Endometrium (tissue), 2 donors: Measurements from ENCODE around the gene KRT77.

Experiments used
- FAIRE-seq: peaks from 2 replicates; lab custom pipeline; 2012; peaks lifted over from hg19 to GRCh38; lab: Jason Lieb, UNC
- donor health status: control.
- donor health status: control.

The KRT77 gene

GRCh38 chr12:52655251-52655650 lies 48.1 kb downstream of the KRT77 start:
- no peak for FAIRE-seq

- FAIRE-seq, result no peak
These were observed 51.5 kb downstream of the KRT77 start, which contains the start of gene KRT2 for GRCh38 chr12:52651726-52652261. Gene KRT2 (minus strand): TSS chr12:52652211. CDS start chr12:52652142, 69 bp downstream.

GRCh38 chr12:52650520-52651081 lies 52.7 kb downstream of the KRT77 start:
- no peak for FAIRE-seq

GRCh38 chr12:52649066-52649465 lies 54.3 kb downstream of the KRT77 start:
- no peak for FAIRE-seq

- no peak for FAIRE-seq
These were observed 55.2 kb downstream of the KRT77 start for GRCh38 chr12:52648012-52648550.

GRCh38 chr12:52647601-52648000 lies 55.7 kb downstream of the KRT77 start:
- FAIRE-seq, result no peak

GRCh38 chr12:52646613-52647012 lies 56.7 kb downstream of the KRT77 start:
- no peak for FAIRE-seq

GRCh38 chr12:52645982-52646381 lies 57.3 kb downstream of the KRT77 start:
- no peak for FAIRE-seq

- no peak for FAIRE-seq
These were observed 58.1 kb downstream of the KRT77 start for GRCh38 chr12:52645120-52645761.

- FAIRE-seq, result no peak
These were observed 59.3 kb downstream of the KRT77 start for GRCh38 chr12:52644078-52644415.

- no peak for FAIRE-seq
These were observed 59.9 kb downstream of the KRT77 start for GRCh38 chr12:52643233-52644077.

- FAIRE-seq, result no peak
These were observed 61.9 kb downstream of the KRT77 start for GRCh38 chr12:52641468-52641867.
